CD14-positive monocyte (primary cell): Measurements from ENCODE around the gene SLU7. TPM values are rescaled to one million over a fixed set of nuclear protein-coding genes. Genes with fewer than 3 reads are reported as not detected.

Experiments
- DNase-seq, 3 donors: peaks; one replicate each; pipeline ENCODE4 v3.0.0-alpha.2; 2011 to 2022
- H2AFZ ChIP-seq: 2 replicates; pipeline ENCODE4 v1.6.0; 2012; ENCODE audit warnings: mild to moderate bottlenecking, low read depth, low read length, inconsistent platforms; ENCODE audit not compliant: insufficient read depth, poor library complexity, severe bottlenecking
- H3K27ac ChIP-seq, 2 donors: 1 replicate in 1 of 2; 2 replicates in 1 of 2; pipeline ENCODE4 v1.5.1; 2012 to 2013; ENCODE audit warnings: low read length in 2 of 2, control low read depth in 1 of 2, inconsistent platforms in 1 of 2, low read depth in 1 of 2, mild to moderate bottlenecking in 1 of 2
- H3K27me3 ChIP-seq, 2 donors: one replicate each; pipeline versions ENCODE4 v1.6.0 to v1.6.1; 2011 to 2013; ENCODE audit warnings: low read length in 2 of 2; ENCODE audit not compliant: control insufficient read depth in 2 of 2, insufficient read depth in 2 of 2
- H3K36me3 ChIP-seq, 2 donors: replicated peaks in 1 of 2; 1 replicate in 1 of 2; 2 replicates in 1 of 2; pipeline versions ENCODE4 v1.5.1 to v1.6.1; 2012 to 2013; ENCODE audit warnings: low read length in 2 of 2, control low read depth in 1 of 2, inconsistent platforms in 1 of 2, mild to moderate bottlenecking in 1 of 2; ENCODE audit not compliant: insufficient read depth in 2 of 2, control insufficient read depth in 1 of 2
- H3K4me1 ChIP-seq, 2 donors: 1 replicate in 1 of 2; 2 replicates in 1 of 2; pipeline versions ENCODE4 v1.5.1 to v1.6.1; 2012 to 2013; ENCODE audit warnings: low read length in 2 of 2, control low read depth in 1 of 2, inconsistent platforms in 1 of 2, mild to moderate bottlenecking in 1 of 2, moderate library complexity in 1 of 2; ENCODE audit not compliant: insufficient read depth in 2 of 2, control insufficient read depth in 1 of 2
- H3K4me2 ChIP-seq: replicated peaks from 2 replicates; pipeline ENCODE3; 2012; ENCODE audit warnings: low read length, moderate library complexity, mild to moderate bottlenecking; ENCODE audit not compliant: poor library complexity, severe bottlenecking; ENCODE audit errors: extremely low read depth
- H3K4me3 ChIP-seq, 3 experiments: fragments of 200-600 bp in 1 of 3; sonication (generic) in 1 of 3; replicated peaks in 1 of 3; 1 replicate in 2 of 3; 2 replicates in 1 of 3; pipeline ENCODE4 v1.5.1; 2011 to 2013; ENCODE audit warnings: low read length in 3 of 3, mild to moderate bottlenecking in 3 of 3, control low read depth in 2 of 3, low read depth in 2 of 3, inconsistent platforms in 1 of 3, moderate library complexity in 1 of 3
- H3K79me2 ChIP-seq: 2 replicates; pipeline ENCODE4 v1.6.0; 2012; ENCODE audit warnings: mild to moderate bottlenecking, control low read depth, inconsistent platforms, low read length, moderate library complexity; ENCODE audit not compliant: insufficient read depth
- H3K9ac ChIP-seq: 2 replicates; pipeline ENCODE4 v1.6.0; 2017; ENCODE audit warnings: low read length, mild to moderate bottlenecking; ENCODE audit not compliant: insufficient read depth, poor library complexity, severe bottlenecking
- H3K9me3 ChIP-seq, 2 donors: replicated peaks in 1 of 2; 1 replicate in 1 of 2; 2 replicates in 1 of 2; pipeline versions ENCODE4 v1.5.1 to v1.6.1; 2012 to 2013; ENCODE audit warnings: low read length in 2 of 2, control low read depth in 1 of 2; ENCODE audit not compliant: control insufficient read depth in 1 of 2, insufficient read depth in 1 of 2
- H4K20me1 ChIP-seq: 2 replicates; pipeline ENCODE4 v1.6.0; 2012; ENCODE audit warnings: mild to moderate bottlenecking, low read length, control low read depth, moderate library complexity; ENCODE audit not compliant: insufficient read depth
- H3K27ac Mint-ChIP-seq, 7 donors: one replicate each; pipeline ENCODE4 v1.8.0; 2020; ENCODE audit warnings: mild to moderate bottlenecking in 7 of 7, mixed read lengths in 7 of 7, moderate library complexity in 6 of 7, inconsistent platforms in 2 of 7
- H3K27me3 Mint-ChIP-seq, 3 donors: one replicate each; pipeline ENCODE4 v1.8.0; 2021 to 2022; ENCODE audit warnings: low read depth in 3 of 3, mild to moderate bottlenecking in 3 of 3, mixed read lengths in 3 of 3, moderate library complexity in 3 of 3, inconsistent platforms in 1 of 3
- H3K36me3 Mint-ChIP-seq, 2 donors: one replicate each; pipeline ENCODE4 v1.8.0; 2020; ENCODE audit warnings: mixed read lengths in 2 of 2, inconsistent platforms in 1 of 2, mild to moderate bottlenecking in 1 of 2
- H3K4me1 Mint-ChIP-seq: one replicate; pipeline ENCODE4 v1.8.0; 2020; ENCODE audit warnings: mild to moderate bottlenecking, mixed read lengths
- H3K4me3 Mint-ChIP-seq, 2 donors: one replicate each; pipeline ENCODE4 v1.8.0; 2020; ENCODE audit warnings: mild to moderate bottlenecking in 2 of 2, mixed read lengths in 2 of 2, moderate library complexity in 1 of 2
- H3K9me3 Mint-ChIP-seq, 7 donors: one replicate each; pipeline ENCODE4 v1.8.0; 2020 to 2022; ENCODE audit warnings: mixed read lengths in 7 of 7, mild to moderate bottlenecking in 6 of 7, moderate library complexity in 6 of 7, inconsistent platforms in 2 of 7
- CTCF ChIP-seq: fragments of 200-600 bp; IDR thresholded peaks from one replicate; pipeline ENCODE4 v1.8.0; 2022; ENCODE audit warnings: antibody characterized with exemption, mild to moderate bottlenecking
- whole genome bisulfite sequencing: methylation state at CpG from one replicate; pipeline ENCODE4 v1.1.5; 2013; ENCODE audit warnings: missing lambda C conversion rate; ENCODE audit not compliant: insufficient coverage; 5-methylcytosine and 5-hydroxymethylcytosine counted together
- intact Hi-C, 2 donors: fragments of 100-400 bp; cut with micrococcal nuclease; formaldehyde crosslinking; loops; one replicate each; pipeline versions ENCODE4 v1.15.0 to v1.15.1; 2023
- polyA plus RNA-seq, 3 donors: library from polyadenylated mRNA; depleted of rRNA in 1 of 3; unstranded in 2 of 3; stranded (reverse) in 1 of 3; fragments of 300-500 nt in 2 of 3; fragments of >200 nt in 1 of 3; fragmentation: Illumina TruSeq in 2 of 3; gene quantifications; 1 replicate in 2 of 3; 2 replicates in 1 of 3; pipeline ENCODE4 v1.2.3, GENCODE V29; 2012 to 2021

The SLU7 gene
- polyA plus RNA-seq, 3 donors: 38.4 to 61.6 (median 42.3) TPM

- Histone ChIP-seq H4K20me1 (no peaks in the 10 kb centered on the region), H3K4me3 (no peak overlapping the region), H3K9me3 (no peaks in the 10 kb centered on the region), H3K9ac (no peak overlapping the region), H3K36me3 (no peaks in the 10 kb centered on the region), H3K4me2 (no peak overlapping the region), H3K79me2 (no peaks in the 10 kb centered on the region), H3K27me3 (peaks cover 0 to 4% of the 10 kb centered on the region in 2 donors), H3K27ac (no peak overlapping the region), H3K4me1 (no peaks in the 10 kb centered on the region), H2AFZ (no peak overlapping the region)
- Mint-ChIP-seq H3K4me3 (no peak overlapping the region), H3K27ac (no peak overlapping the region), H3K27me3 (peaks cover 3 to 11% (median 7%) of the 10 kb centered on the region in 3 donors), H3K9me3 (peaks cover 0 to 2% (median 0%) of the 10 kb centered on the region in 7 donors), H3K4me1 (peaks cover 2% of the 10 kb centered on the region), H3K36me3 (no peaks in the 10 kb centered on the region)
- DNase-seq: no peak
- 89% methylated on average over 7 of the region's 13 CpGs for WGBS
- intact Hi-C loops: no loop called here
- no peak for TF ChIP-seq CTCF
These were observed 55.1 kb downstream of the SLU7 start for GRCh38 chr5:160363660-160364395.

GRCh38 chr5:160363211-160363610 lies 55.7 kb downstream of the SLU7 start:
- TF ChIP-seq CTCF: no peak
- H3K9me3 Mint-ChIP-seq: peaks cover 0 to 2% (median 0%) of the 10 kb centered on the region in 7 donors
- intact Hi-C loops: no loop called here
- Histone ChIP-seq H3K79me2 (no peaks in the 10 kb centered on the region), H3K27ac (no peak overlapping the region), H3K36me3 (no peaks in the 10 kb centered on the region), H3K9me3 (no peaks in the 10 kb centered on the region), H2AFZ (no peak overlapping the region), H3K27me3 (no peaks in the 10 kb centered on the region), H3K9ac (no peak overlapping the region), H3K4me3 (no peak overlapping the region), H4K20me1 (no peaks in the 10 kb centered on the region), H3K4me2 (no peak overlapping the region), H3K4me1 (no peaks in the 10 kb centered on the region)
- DNase-seq: no peak
- H3K36me3 Mint-ChIP-seq: no peaks in the 10 kb centered on the region
- 93% methylated on average over 3 of the region's 3 CpGs for WGBS
- peaks cover 2% of the 10 kb centered on the region for H3K4me1 Mint-ChIP-seq
- no peak overlapping the region for H3K4me3 Mint-ChIP-seq
- H3K27ac Mint-ChIP-seq: no peak overlapping the region
- peaks cover 1 to 5% (median 1%) of the 10 kb centered on the region in 3 donors for H3K27me3 Mint-ChIP-seq
